Psoas muscle (tissue), 8 donors: ENCODE measurements around the gene GRID2. TPM values are rescaled to one million over a fixed set of nuclear protein-coding genes. Genes with fewer than 3 reads are reported as not detected.
"Not testable (repeated sequence)": the region's sequence is repeated elsewhere in the genome, so short reads cannot be mapped to it uniquely, and the experiment has no call there.

Source experiments
- ATAC-seq, 4 donors: fragments of 200-7000 bp; cut with Tn5 transposase; one replicate each; pipeline ENCODE4 v1.9.1; 2020; ENCODE audit warnings: moderate library complexity in 3 of 4, mild to moderate bottlenecking in 2 of 4
- DNase-seq, 2 donors: peaks; one replicate each; pipeline ENCODE4 v3.0.0-alpha.2; 2020
- H3K27ac ChIP-seq: fragments of 200-600 bp; one replicate; pipeline ENCODE4 v1.8.0; 2022
- H3K27me3 ChIP-seq, 3 donors: fragments of 200-600 bp in 1 of 3; one replicate each; pipeline versions ENCODE4 v1.6.1 to v1.8.0; 2013 to 2022; ENCODE audit warnings: low read length in 2 of 3, mild to moderate bottlenecking in 2 of 3, moderate library complexity in 1 of 3; ENCODE audit not compliant: insufficient read depth in 3 of 3
- H3K36me3 ChIP-seq, 2 donors: fragments of 200-600 bp in 1 of 2; one replicate each; pipeline versions ENCODE4 v1.6.1 to v1.8.0; 2013 to 2022; ENCODE audit warnings: low read depth in 1 of 2, mild to moderate bottlenecking in 1 of 2, moderate library complexity in 1 of 2; ENCODE audit not compliant: insufficient read depth in 1 of 2
- H3K4me1 ChIP-seq: fragments of 200-600 bp; one replicate; pipeline ENCODE4 v1.8.0; 2022
- H3K4me3 ChIP-seq: fragments of 200-600 bp; one replicate; pipeline ENCODE4 v1.8.0; 2022; ENCODE audit warnings: mild to moderate bottlenecking
- H3K9me3 ChIP-seq: fragments of 200-600 bp; one replicate; pipeline ENCODE4 v1.8.0; 2022
- CTCF ChIP-seq: fragments of 200-600 bp; IDR thresholded peaks from one replicate; pipeline ENCODE4 v1.8.0; 2022; ENCODE audit warnings: antibody characterized with exemption
- WGBS, 3 donors: extraction: QIAGEN DNeasy Blood & Tissue Kit; methylation state at CpG; one replicate each; pipeline versions ENCODE4 v1.1.6 to v1.1.7; 2013; 5-methylcytosine and 5-hydroxymethylcytosine counted together
- intact Hi-C, 2 donors: fragments of 100-400 bp; cut with DNase I; formaldehyde crosslinking; loops; one replicate each; pipeline versions ENCODE4 v1.11.0 to v1.14.2; 2022
- polyA plus RNA-seq, 3 donors: library from polyadenylated mRNA; stranded (reverse); fragments of 200-250 nt; gene quantifications; one replicate each; pipeline ENCODE4 v1.2.3, GENCODE V29; 2013
- total RNA-seq, 4 donors: library from RNA; stranded (reverse); fragmentation: NEBNext Ultra II Directional in 2 of 4; extraction: Animal tissue kit (Norgen Biotek cat#: 25700) in 2 of 4; gene quantifications; one replicate each; pipeline versions ENCODE4 v1.2.1 to v1.2.4, GENCODE V29; 2021 to 2023
- donor health status: healthy with polysubstance abuse.
- donor health status: DM: no; HTN: no; CAD: no; lungs with moderate emphysema.
- donor health status: Bipolar disorder and iron deficiency.
- donor health status: healthy.
- donor health status: DM: yes; HTN: yes; CAD: no.
- donor health status: DM: no; HTN: no; CAD: no.
- donor health status: DM: no; HTN: no; CAD: no.
- donor health status: DM: yes; HTN: yes; CAD: no.

Gene GRID2
- total and polyA plus RNA-seq, 7 donors = not detected

GRCh38 chr4:92421920-92422319 lies 118.2 kb downstream of the GRID2 start:
- no peak overlapping the region for H3K4me3 ChIP-seq
- H3K36me3 ChIP-seq = no peaks in the 10 kb centered on the region
- ATAC-seq (no peak), DNase-seq (no peak)
- H3K4me1 ChIP-seq = no peaks in the 10 kb centered on the region
- no peaks in the 10 kb centered on the region for H3K9me3 ChIP-seq
- WGBS, 3 donors = 41 to 57% (median 45%) methylated on average over 2 of the region's 2 CpGs
- no peak for TF ChIP-seq CTCF
- H3K27ac ChIP-seq = no peak overlapping the region
- H3K27me3 ChIP-seq = no peaks in the 10 kb centered on the region
- intact Hi-C loops = no loop called here

GRCh38 chr4:92433272-92433758 lies 129.5 kb downstream of the GRID2 start:
- no peak for ATAC-seq
- H3K27ac ChIP-seq = no peak overlapping the region
- DNase-seq = no peak
- no peak for TF ChIP-seq CTCF
- H3K27me3 ChIP-seq = no peaks in the 10 kb centered on the region
- H3K4me3 ChIP-seq = no peak overlapping the region
- WGBS, 3 donors = 80 to 97% (median 91%) methylated on average over 4 of the region's 4 CpGs
- H3K9me3 ChIP-seq = peaks cover 6% of the 10 kb centered on the region
- H3K36me3 ChIP-seq = no peaks in the 10 kb centered on the region
- no peaks in the 10 kb centered on the region for H3K4me1 ChIP-seq
- intact Hi-C loops = no loop called here

- WGBS, 3 donors = 81 to 85% (median 82%) methylated on average over 6 of the region's 6 CpGs
- ATAC-seq, H3K9me3 ChIP-seq, H3K27ac ChIP-seq, H3K27me3 ChIP-seq, DNase-seq, H3K4me1 ChIP-seq, intact Hi-C loops, H3K4me3 ChIP-seq, H3K36me3 ChIP-seq: not testable (repeated sequence)
These were observed 135.0 kb downstream of the GRID2 start for GRCh38 chr4:92438722-92439121.

GRCh38 chr4:92442131-92442530 lies 138.4 kb downstream of the GRID2 start:
- H3K9me3 ChIP-seq, H3K36me3 ChIP-seq, H3K27me3 ChIP-seq, H3K4me1 ChIP-seq, intact Hi-C loops, DNase-seq, ATAC-seq, H3K27ac ChIP-seq, H3K4me3 ChIP-seq: not testable (repeated sequence)
- WGBS, 3 donors = 84 to 96% (median 94%) methylated on average over 14 to 20 of the region's 20 CpGs

- H3K27ac ChIP-seq, H3K4me3 ChIP-seq, H3K27me3 ChIP-seq, DNase-seq, intact Hi-C loops, H3K4me1 ChIP-seq, ATAC-seq, H3K9me3 ChIP-seq, H3K36me3 ChIP-seq: not testable (repeated sequence)
- WGBS, 3 donors = 86 to 89% (median 86%) methylated on average over 13 of the region's 13 CpGs
These were observed 140.5 kb downstream of the GRID2 start for GRCh38 chr4:92444143-92444843.

GRCh38 chr4:92445127-92445526 lies 141.4 kb downstream of the GRID2 start:
- WGBS, 3 donors = 32 to 36% (median 33%) methylated on average over 1 of the region's 1 CpG
- no peak for DNase-seq
- Histone ChIP-seq H3K27ac (no peak overlapping the region), H3K9me3 (no peaks in the 10 kb centered on the region), H3K36me3 (no peaks in the 10 kb centered on the region), H3K4me1 (no peaks in the 10 kb centered on the region), H3K4me3 (no peak overlapping the region), H3K27me3 (no peaks in the 10 kb centered on the region)
- no peak for ATAC-seq
- intact Hi-C loops = no loop called here
- TF ChIP-seq CTCF = no peak
